HuH-7.5 (cell line): Measurements from ENCODE around the gene SUCLG1.
"Not testable (repeated sequence)": the region's sequence is repeated elsewhere in the genome, so short reads cannot be mapped to it uniquely, and the experiment has no call there.

Experiments used
- DNase-seq: peaks from one replicate; pipeline ENCODE4 v3.0.0; 2011; ENCODE audit warnings: low spot score

SUCLG1 gene

GRCh38 chr2:84459018-84459943, at the start of gene SUCLG1:
Gene SUCLG1, minus strand, starts transcription at chr2:84459280. Its CDS starts 11 bp downstream, at chr2:84459269.
- peak; percentile 64 for DNase-seq

GRCh38 chr2:84498150-84498799, 39.2 kb upstream of the SUCLG1 start:
- DNase-seq: no peak

GRCh38 chr2:84497285-84497684, 38.2 kb upstream of the SUCLG1 start:
- no peak for DNase-seq

GRCh38 chr2:84496386-84496785, 37.3 kb upstream of the SUCLG1 start:
- no peak for DNase-seq

GRCh38 chr2:84495539-84496146, 36.6 kb upstream of the SUCLG1 start:
- DNase-seq: no peak

- no peak for DNase-seq
Measured at GRCh38 chr2:84494070-84494469, 35.0 kb upstream of the SUCLG1 start.

GRCh38 chr2:84493514-84493913, 34.4 kb upstream of the SUCLG1 start:
- no peak for DNase-seq

GRCh38 chr2:84492571-84492970, 33.5 kb upstream of the SUCLG1 start:
- no peak for DNase-seq

GRCh38 chr2:84491741-84492140, 32.7 kb upstream of the SUCLG1 start:
- no peak for DNase-seq

GRCh38 chr2:84491256-84491655, 32.2 kb upstream of the SUCLG1 start:
- no peak for DNase-seq

GRCh38 chr2:84487298-84487996, 28.4 kb upstream of the SUCLG1 start:
- DNase-seq: no peak

- peak; percentile 25 for DNase-seq
Measured at GRCh38 chr2:84486441-84487115, 27.5 kb upstream of the SUCLG1 start.

- no peak for DNase-seq
Measured at GRCh38 chr2:84483320-84483719, 24.2 kb upstream of the SUCLG1 start.

- no peak for DNase-seq
Measured at GRCh38 chr2:84482603-84483002, 23.5 kb upstream of the SUCLG1 start.

GRCh38 chr2:84481702-84482101, 22.6 kb upstream of the SUCLG1 start:
- no peak for DNase-seq

GRCh38 chr2:84478867-84479266, 19.8 kb upstream of the SUCLG1 start:
- DNase-seq: no peak

- no peak for DNase-seq
Measured at GRCh38 chr2:84477886-84478285, 18.8 kb upstream of the SUCLG1 start.

GRCh38 chr2:84474176-84474575, 15.1 kb upstream of the SUCLG1 start:
- DNase-seq: no peak

- DNase-seq: no peak
Measured at GRCh38 chr2:84472856-84473565, 13.9 kb upstream of the SUCLG1 start.

- not testable (repeated sequence) for DNase-seq
Measured at GRCh38 chr2:84472423-84472822, 13.3 kb upstream of the SUCLG1 start.

GRCh38 chr2:84467389-84467788, 8.3 kb upstream of the SUCLG1 start:
- no peak for DNase-seq
